NB4 (cell line): ENCODE measurements around the gene DNMBP.

Experiments used
- POLR2A ChIP-seq: IDR thresholded peaks from 2 replicates; pipeline ENCODE4 v1.6.1; 2011; ENCODE audit warnings: mild to moderate bottlenecking; ENCODE audit not compliant: insufficient read length; ENCODE audit errors: extremely low read depth
- TF ChIP-seq, protein P1 (sequence below): IDR thresholded peaks from one replicate; pipeline ENCODE4 v1.5.1; 2012; ENCODE audit warnings: low read depth, low read length

- TF ChIP-seq POLR2A: no peak
- TF ChIP-seq, protein P1, sequence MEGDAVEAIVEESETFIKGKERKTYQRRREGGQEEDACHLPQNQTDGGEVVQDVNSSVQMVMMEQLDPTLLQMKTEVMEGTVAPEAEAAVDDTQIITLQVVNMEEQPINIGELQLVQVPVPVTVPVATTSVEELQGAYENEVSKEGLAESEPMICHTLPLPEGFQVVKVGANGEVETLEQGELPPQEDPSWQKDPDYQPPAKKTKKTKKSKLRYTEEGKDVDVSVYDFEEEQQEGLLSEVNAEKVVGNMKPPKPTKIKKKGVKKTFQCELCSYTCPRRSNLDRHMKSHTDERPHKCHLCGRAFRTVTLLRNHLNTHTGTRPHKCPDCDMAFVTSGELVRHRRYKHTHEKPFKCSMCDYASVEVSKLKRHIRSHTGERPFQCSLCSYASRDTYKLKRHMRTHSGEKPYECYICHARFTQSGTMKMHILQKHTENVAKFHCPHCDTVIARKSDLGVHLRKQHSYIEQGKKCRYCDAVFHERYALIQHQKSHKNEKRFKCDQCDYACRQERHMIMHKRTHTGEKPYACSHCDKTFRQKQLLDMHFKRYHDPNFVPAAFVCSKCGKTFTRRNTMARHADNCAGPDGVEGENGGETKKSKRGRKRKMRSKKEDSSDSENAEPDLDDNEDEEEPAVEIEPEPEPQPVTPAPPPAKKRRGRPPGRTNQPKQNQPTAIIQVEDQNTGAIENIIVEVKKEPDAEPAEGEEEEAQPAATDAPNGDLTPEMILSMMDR: no peak
Observed at GRCh38 chr10:99914236-99914635, 95.5 kb downstream of the DNMBP start.
